Measurements from ENCODE around the gene BLOC1S4.
A peak's percentile ranks its signal among the peaks of the same experiment; 100 is the strongest.

The BLOC1S4 gene

GRCh38 chr4:6692379-6692778 lies 23.6 kb upstream of the BLOC1S4 start:
- no peak for DNase-seq (ENCODE audit: low spot score)

GRCh38 chr4:6692806-6693205 lies 23.2 kb upstream of the BLOC1S4 start:
- DNase-seq (ENCODE audit: low spot score) = no peak

GRCh38 chr4:6693231-6694176 lies 22.5 kb upstream of the BLOC1S4 start, which contains the start of gene S100P:
Gene S100P, plus strand, starts transcription at chr4:6693878. Its CDS starts 55 bp downstream, at chr4:6693933.
- no peak for DNase-seq (ENCODE audit: low spot score)

GRCh38 chr4:6694177-6694901 lies 21.6 kb upstream of the BLOC1S4 start:
- DNase-seq (ENCODE audit: low spot score) = no peak

GRCh38 chr4:6695660-6696610 lies 20.0 kb upstream of the BLOC1S4 start:
- no peak for DNase-seq (ENCODE audit: low spot score)

- no peak for DNase-seq (ENCODE audit: low spot score)
Measured at GRCh38 chr4:6696611-6697010, 19.4 kb upstream of the BLOC1S4 start.

- no peak for DNase-seq (ENCODE audit: low spot score)
Measured at GRCh38 chr4:6697131-6697530, 18.8 kb upstream of the BLOC1S4 start.

- no peak for DNase-seq (ENCODE audit: low spot score)
Measured at GRCh38 chr4:6699388-6699787, 16.6 kb upstream of the BLOC1S4 start.

GRCh38 chr4:6699903-6700302 lies 16.1 kb upstream of the BLOC1S4 start:
- no peak for DNase-seq (ENCODE audit: low spot score)

- DNase-seq (ENCODE audit: low spot score) = no peak
Measured at GRCh38 chr4:6701371-6701770, 14.6 kb upstream of the BLOC1S4 start.

- no peak for DNase-seq (ENCODE audit: low spot score)
Measured at GRCh38 chr4:6702761-6703160, 13.2 kb upstream of the BLOC1S4 start.

GRCh38 chr4:6703786-6704185 lies 12.2 kb upstream of the BLOC1S4 start:
- no peak for DNase-seq (ENCODE audit: low spot score)

- no peak for DNase-seq (ENCODE audit: low spot score)
Measured at GRCh38 chr4:6705646-6706045, 10.3 kb upstream of the BLOC1S4 start.

- no peak for DNase-seq (ENCODE audit: low spot score)
Measured at GRCh38 chr4:6706173-6706572, 9.8 kb upstream of the BLOC1S4 start.

GRCh38 chr4:6709230-6710114 lies 6.5 kb upstream of the BLOC1S4 start, which contains the start of gene MRFAP1L1:
Gene MRFAP1L1, minus strand, starts transcription at chr4:6709865. Its CDS starts 236 bp downstream, at chr4:6709629.
- DNase-seq (ENCODE audit: low spot score) = peak; percentile 96

- no peak for DNase-seq (ENCODE audit: low spot score)
Measured at GRCh38 chr4:6710282-6710681, 5.7 kb upstream of the BLOC1S4 start.

GRCh38 chr4:6710996-6711395 lies 5.0 kb upstream of the BLOC1S4 start:
- DNase-seq (ENCODE audit: low spot score) = no peak

GRCh38 chr4:6714954-6715353 lies 1.0 kb upstream of the BLOC1S4 start:
- DNase-seq (ENCODE audit: low spot score) = no peak

- no peak for DNase-seq (ENCODE audit: low spot score)
Measured at GRCh38 chr4:6715704-6716017, 313 bp upstream of the BLOC1S4 start.

- no peak for DNase-seq (ENCODE audit: low spot score)
Measured at GRCh38 chr4:6716958-6717655, 1.1 kb downstream of the BLOC1S4 start.
